HG02852 (cell line): ENCODE measurements around the gene MED13L.
A peak's percentile ranks its signal among the peaks of the same experiment; 100 is the strongest.
"Not testable (repeated sequence)": the region's sequence is repeated elsewhere in the genome, so short reads cannot be mapped to it uniquely, and the experiment has no call there.

Source experiments
- ATAC-seq: cut with Tn5 transposase; IDR thresholded peaks from one replicate; pipeline ENCODE4 v1.9.1; 2021; ENCODE audit warnings: mild to moderate bottlenecking, moderate library complexity; ENCODE audit not compliant: unreplicated experiment

The MED13L gene

DNA sequence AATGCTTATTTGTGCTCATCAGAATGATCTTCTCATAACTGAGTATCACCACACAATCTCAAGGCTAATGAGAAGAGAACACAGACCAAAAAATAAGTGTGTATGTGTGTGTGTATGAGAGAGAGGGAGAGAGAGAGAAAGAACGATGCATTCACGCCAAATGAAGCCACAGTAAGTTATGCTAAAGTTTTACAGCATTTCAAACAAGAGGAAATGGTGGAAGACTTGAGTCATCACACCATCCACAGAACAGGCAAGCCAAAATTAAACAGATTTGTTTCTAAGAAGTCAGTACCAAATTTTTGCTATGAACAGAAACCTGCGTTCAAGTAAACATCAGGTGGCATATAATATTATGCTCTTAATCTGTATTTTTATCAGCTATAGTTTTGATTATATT, 141.2 kb downstream of the MED13L start:
- ATAC-seq: no peak

DNA sequence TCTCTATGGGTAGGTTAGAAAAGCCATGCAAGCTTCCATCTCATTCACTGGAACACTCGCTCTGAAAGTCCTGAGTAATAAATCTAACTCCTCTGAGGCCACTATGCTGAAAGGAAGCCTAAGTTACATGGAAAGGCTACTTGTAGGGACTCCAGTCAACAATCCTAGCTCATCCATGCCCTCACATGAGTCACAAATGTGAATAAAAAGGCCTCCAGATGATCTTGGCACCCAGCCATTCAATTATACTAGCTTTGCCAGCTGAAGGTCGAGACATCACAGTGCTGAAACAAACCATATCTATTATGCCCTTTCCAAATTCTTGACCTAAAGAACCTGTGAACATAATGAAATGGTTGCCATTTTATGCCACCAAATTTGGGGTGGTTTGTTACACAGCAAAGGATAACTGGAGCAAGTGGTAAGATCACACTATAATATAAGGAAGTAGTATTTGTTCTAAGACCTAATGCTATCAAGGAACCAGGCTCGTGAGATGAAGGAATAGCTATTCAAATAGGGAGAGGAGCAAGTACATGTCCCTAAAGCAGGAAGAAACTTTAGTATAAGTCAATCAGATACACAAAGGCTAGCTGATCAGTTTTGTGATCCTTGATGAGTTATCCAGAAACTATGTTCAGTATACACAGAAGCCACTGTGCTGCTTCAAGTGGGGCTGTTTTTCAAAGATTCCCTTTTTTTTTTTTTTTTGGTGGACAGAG, 142.1 kb downstream of the MED13L start:
- no peak for ATAC-seq

- ATAC-seq: no peak
These were observed 143.8 kb downstream of the MED13L start for GRCh38 chr12:116133636-116134214.

DNA sequence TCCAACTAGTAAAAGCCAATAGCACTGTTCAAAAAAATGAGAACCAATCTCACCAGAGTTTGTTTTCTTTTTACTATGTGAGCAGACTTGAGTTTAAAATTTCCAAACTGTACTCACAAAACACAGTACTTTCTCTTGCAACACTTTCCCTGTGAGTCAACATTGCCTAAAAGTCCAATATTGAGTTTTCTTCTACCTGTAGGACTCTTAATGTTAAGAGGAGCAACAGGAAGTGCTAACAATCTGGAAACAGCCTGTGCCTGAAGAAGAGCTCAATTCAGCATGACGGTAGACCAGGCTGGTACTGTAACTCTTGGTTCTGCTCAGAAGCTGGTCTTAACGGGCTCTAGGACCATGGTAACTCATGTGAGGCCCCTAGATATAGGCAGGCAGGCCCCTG, 144.3 kb downstream of the MED13L start:
- no peak for ATAC-seq

- ATAC-seq: not testable (repeated sequence)
These were observed 145.5 kb downstream of the MED13L start for GRCh38 chr12:116131987-116132386.

DNA sequence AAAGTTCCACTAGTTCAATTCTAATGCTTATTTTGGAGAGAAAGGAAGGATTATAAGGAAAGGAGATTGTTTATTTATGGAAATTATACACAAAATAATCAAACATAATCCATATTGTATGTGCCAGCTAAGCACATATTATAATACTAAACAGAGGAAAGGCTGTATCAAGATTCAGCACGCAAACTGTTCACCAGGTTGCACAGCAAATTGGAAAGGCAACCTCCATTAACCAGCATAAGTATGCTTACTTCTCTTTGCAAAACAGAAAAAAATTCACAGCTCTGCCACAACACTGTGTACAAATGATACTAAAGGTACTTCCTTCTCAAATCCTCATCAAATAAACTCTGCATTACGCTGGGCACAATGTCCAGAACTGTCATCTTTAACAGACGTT, 146.3 kb downstream of the MED13L start:
- ATAC-seq: no peak

DNA sequence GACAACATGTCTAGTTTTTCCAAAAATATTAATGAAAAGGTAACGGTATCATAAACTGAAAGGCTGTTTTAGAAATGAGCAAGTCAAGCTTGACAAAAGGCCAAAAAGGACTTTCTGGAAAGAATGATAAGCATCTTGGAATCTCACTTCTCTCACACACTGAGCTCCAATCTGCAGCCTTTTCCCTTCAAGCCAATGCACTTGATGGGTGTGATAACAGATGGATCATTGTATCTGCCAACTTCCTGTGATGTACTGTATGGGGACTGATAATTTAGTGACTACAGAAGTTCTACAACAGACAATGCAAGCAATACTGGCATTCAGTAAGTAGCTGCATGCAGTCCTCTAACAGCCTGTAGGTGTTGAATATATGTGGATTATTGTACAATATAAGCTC, 147.1 kb downstream of the MED13L start:
- no peak for ATAC-seq

GRCh38 chr12:116128779-116129178, 148.7 kb downstream of the MED13L start:
- no peak for ATAC-seq

DNA sequence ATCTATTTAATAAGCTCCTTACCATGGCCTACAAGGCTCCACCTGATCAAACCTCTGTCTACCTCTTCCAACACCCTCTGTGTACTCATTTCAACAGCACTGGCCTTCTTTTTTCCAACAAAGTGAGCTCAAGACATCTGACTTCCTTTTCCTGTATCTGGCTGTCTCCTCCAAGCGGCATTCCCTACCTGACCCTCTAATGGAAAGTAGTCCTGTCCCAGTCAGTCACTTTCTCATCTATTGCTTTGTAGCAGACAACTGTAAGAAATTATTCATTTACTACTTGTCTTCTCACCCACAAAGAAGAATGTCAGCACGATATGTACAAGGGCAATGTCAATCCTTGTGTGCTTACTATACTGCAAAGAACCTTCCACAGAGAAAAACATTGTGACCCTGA, 149.6 kb downstream of the MED13L start:
- ATAC-seq: no peak

- no peak for ATAC-seq
These were observed 150.9 kb downstream of the MED13L start for GRCh38 chr12:116126610-116127009.

DNA sequence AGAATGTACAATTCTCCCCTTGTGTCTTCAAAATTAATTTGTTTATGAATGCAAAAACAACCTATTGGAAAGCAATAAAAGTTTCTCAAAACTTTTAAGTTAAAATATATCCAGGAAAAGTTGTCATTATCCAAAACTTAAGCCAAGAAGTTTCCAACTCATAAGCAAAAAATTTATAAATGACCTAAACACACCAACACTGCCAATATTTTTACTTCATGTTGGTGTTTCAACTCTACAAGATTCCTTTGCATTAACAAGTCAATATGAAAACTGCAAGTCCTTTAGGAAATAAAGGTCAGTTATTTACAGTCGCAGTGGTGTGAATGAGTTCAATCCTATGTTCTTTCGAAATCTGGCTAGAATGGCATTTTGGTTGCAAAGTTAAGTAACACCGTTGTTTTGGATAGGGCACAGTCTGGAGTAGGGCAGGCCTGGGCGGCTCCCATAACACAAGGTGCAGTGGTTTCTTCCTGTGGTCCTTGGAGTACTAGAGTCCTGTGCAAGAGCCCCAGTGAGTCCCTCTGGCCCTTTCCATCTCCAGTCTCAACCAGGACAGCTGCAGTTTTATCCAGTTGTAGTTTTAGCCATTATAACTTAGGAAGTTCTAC, 151.4 kb downstream of the MED13L start:
- no peak for ATAC-seq

- ATAC-seq: no peak
These were observed 152.4 kb downstream of the MED13L start for GRCh38 chr12:116125084-116125483.

DNA sequence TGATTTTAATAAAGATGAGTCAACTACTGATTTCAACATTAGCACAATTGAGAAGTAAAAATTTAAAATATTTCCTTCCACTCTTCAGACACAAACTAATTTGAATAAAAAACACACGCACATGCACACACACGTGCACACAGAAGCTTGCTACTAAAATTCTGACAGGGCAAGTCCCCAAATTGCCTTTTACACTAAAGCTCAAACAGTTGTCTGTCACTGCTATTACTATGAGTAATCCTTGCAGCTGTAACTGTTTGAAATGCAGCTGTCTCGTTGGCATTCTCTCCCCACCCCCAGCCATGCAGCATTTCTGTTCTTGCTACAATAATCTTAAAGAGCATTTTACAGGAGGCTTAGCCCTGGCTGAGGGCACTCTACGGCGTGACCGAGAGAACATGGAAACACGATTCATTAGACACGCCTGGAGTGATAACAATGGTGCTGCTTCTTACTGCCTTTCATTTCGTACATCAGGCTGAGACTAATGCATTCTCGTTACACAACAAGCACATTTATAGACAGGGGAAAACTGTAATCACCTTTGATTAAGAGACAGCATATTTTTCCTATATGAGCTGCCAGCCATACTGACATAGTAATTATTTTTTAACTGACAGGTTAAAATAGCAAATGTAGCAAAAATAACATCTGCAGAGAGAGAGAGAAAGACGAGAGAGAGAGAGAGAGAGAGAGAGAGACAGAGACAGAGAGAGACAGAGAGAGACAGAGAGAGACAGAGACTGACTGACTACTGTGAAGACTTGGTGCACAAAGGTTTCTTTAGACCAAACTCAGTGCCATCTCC, 153.8 kb downstream of the MED13L start:
- peak; percentile 84 for ATAC-seq

DNA sequence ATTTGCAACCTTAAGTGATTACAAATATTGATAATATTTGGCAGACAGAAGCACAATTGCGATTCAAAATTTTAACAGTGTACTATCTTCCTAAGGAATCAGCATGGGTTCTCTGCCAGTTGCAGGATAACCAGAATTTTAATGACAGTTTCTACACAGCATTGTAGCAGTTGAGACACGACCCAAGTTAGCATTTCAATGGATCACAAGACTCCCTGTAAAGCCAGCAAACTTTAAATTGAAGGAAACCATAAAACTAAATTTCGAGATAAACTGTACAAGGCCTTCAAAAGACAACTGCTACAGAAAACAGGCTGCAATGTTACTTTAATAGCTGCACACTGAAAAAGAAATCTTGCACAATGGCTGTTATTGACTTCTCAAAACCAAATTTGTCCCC, 154.9 kb downstream of the MED13L start:
- no peak for ATAC-seq

GRCh38 chr12:116121453-116121871, 156.0 kb downstream of the MED13L start:
- no peak for ATAC-seq

DNA sequence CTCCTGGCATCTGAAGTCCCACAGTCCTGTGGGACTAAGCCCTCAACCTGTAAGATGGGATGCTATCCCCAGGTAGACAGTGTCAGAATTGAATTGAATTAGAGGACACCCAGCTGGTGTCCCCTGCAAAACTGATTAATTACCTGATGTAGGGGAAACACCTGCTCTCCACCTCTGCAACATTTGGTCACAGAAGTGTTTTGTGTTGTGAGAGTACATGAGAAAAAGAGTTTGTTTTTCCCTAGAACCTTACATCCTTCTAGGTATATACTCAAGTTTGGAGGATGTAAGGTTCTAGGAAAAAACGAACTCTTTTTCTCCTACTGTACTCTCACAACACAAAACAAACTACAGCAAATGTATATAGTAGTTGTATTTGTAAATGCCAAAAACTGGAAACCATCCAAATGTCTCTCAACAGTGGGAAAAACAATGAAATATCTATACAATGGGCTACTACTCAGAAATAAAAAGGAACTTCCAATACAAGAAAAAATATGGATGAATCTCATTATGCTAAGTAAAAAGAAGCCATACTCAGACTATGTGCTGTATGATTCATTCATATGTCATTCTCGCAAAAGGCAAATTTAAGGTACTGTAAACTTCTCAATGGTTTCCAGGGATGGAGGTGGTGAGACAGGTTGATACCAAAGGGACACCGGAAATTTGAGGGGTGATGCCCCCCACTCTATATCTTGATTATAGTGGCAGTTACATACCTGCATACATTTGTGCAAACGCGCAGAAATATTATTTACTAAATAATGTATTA, 160.7 kb downstream of the MED13L start:
- ATAC-seq: no peak

GRCh38 chr12:116113398-116114130, 163.9 kb downstream of the MED13L start:
- no peak for ATAC-seq

DNA sequence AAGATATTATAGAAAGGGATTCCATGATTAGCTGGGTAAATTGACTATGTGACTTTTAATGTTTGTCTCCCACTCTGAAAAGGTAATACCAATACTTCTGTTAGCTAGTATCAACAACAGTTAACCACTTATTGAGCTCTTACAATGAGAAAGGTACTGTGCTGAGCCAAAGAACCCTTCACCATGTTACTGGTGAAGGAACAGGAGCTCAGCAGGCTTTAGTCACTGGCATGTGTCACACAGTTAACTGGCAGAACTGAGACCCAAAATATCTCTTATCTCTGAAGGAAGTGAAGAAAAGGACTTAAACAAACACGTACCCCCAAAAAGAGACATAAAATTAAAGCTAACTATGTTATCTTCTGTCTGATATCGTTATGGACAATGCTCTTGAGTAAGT, 170.6 kb downstream of the MED13L start:
- no peak for ATAC-seq

DNA sequence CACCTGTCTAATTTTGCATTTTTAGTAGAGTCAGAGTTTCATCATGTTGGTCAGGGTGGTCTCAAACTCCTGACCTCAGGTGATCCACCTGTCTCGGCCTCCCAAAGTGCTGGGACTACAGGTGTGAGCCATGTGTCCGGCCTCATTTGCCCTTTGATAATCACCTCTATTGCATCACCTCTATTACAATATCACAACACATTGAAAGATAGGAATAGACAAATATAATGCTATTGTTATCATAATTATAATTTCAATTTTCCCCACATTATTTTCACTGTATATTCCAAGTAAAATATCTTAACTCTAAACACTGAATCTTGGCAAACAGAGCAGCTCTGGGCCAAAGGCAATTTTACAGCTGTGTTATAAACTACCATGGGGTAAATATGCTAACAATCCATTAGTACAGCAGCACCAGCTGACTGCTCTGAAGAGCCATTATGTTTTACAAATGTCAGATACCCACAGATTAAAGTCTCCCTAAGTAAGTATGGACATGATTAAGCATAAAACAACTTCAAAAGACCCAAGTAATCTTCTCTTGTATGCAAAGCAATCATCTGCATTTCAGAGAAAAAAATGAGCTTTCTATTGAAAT, 173.2 kb downstream of the MED13L start:
- no peak for ATAC-seq

GRCh38 chr12:116101991-116102390, 175.5 kb downstream of the MED13L start:
- ATAC-seq: no peak
